ENCODE results near the gene UBAP2. TPM values are rescaled to one million over a fixed set of nuclear protein-coding genes. Genes with fewer than 3 reads are reported as not detected.

The UBAP2 gene
- total RNA-seq, 1 experiment from 2014 or later, result 33.4 TPM

DNA sequence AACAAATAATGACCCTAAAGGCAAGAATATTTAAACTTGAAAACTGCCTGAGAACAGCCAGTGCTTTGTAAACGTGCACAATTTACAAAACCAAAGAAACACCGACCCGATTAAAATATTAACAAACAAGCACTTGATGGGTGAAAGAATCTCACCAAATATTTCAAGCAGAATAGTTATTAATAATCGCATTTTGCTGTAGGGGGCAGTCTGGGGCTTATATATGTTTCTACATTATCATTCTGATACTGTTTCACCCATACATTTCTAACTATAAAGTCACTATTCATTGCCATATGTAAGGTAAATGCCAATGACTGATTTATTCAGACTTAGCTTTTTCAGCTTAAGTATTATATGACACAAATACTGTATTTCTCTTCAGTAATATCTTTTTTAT lies 37.7 kb downstream of the UBAP2 start:
- BruUV-seq (replicated peaks), result no TSS peak
- H3K9me3 Mint-ChIP-seq (ENCODE audit: unreplicated experiment), result no peaks in the 10 kb centered on the region
- intact Hi-C loops (cut with micrococcal nuclease), result loop anchor here (2.0 to 5.0 kb wide), 3 partner anchors 64 to 366 kb away; partner anchors contain the start of gene MYORG
- H3K4me1 Mint-ChIP-seq (ENCODE audit: insufficient read depth, unreplicated experiment), result no peaks in the 10 kb centered on the region
- H3K27ac Mint-ChIP-seq (ENCODE audit: low read depth, unreplicated experiment), result no peak overlapping the region
- H3K36me3 Mint-ChIP-seq (ENCODE audit: insufficient read depth, unreplicated experiment), result peaks cover 80% of the 10 kb centered on the region
- ChIA-PET CTCF (interaction anchor here (0.6 to 1.6 kb wide), 9 partner anchors 9 to 547 kb away, joined by 3 to 5 read pairs (median 3); partner anchors contain the start of gene UBAP2), POLR2A (interaction anchor here (0.5 to 2.2 kb wide), 3 partner anchors 8 to 115 kb away, joined by 3 to 9 read pairs (median 3); no protein-coding TSS in a partner anchor)
- peak; percentile 29 for TF ChIP-seq CTCF (IDR thresholded peaks at IDR 0.05; ENCODE audit: unreplicated experiment)
- H3K27me3 Mint-ChIP-seq (ENCODE audit: insufficient read depth, unreplicated experiment), result no peaks in the 10 kb centered on the region
- peak; percentile 22 for DNase-seq (ENCODE audit: unreplicated experiment)
- H3K4me3 Mint-ChIP-seq (ENCODE audit: unreplicated experiment), result no peak overlapping the region

GRCh38 chr9:34001951-34002350 lies 46.7 kb downstream of the UBAP2 start:
- H3K27me3 Mint-ChIP-seq (ENCODE audit: insufficient read depth, unreplicated experiment), result no peaks in the 10 kb centered on the region
- ChIA-PET POLR2A (no interaction called here), CTCF (interaction anchor here (0.6 kb wide), 1 partner anchor 232 kb away, joined by 3 read pairs; no protein-coding TSS in a partner anchor)
- no peaks in the 10 kb centered on the region for H3K4me1 Mint-ChIP-seq (ENCODE audit: insufficient read depth, unreplicated experiment)
- BruUV-seq (replicated peaks), result no TSS peak
- intact Hi-C loops (cut with micrococcal nuclease), result no loop called here
- no peaks in the 10 kb centered on the region for H3K9me3 Mint-ChIP-seq (ENCODE audit: unreplicated experiment)
- H3K27ac Mint-ChIP-seq (ENCODE audit: low read depth, unreplicated experiment), result no peak overlapping the region
- DNase-seq (ENCODE audit: unreplicated experiment), result no peak
- no peak for TF ChIP-seq CTCF (IDR thresholded peaks at IDR 0.05; ENCODE audit: unreplicated experiment)
- H3K4me3 Mint-ChIP-seq (ENCODE audit: unreplicated experiment), result no peak overlapping the region
- peaks cover 77% of the 10 kb centered on the region for H3K36me3 Mint-ChIP-seq (ENCODE audit: insufficient read depth, unreplicated experiment)

DNA sequence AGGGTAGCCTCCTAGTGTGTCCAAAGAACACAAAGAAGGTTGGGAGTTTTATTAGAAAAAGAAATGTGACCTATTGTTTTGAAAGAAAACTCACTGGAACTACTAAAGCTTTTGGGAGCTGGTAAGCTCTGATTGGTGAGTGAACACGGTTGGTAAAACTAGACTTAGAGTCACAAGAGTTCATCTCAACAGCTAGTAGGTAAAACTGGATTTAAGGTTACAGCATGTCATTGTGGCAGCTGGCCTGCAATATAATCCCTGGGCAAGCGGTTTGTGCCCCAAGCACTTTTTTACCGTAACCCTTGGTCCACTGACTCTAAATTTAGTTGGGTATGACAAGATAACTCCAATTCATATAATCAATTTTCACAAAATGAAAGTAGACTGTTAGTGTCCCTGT lies 47.4 kb downstream of the UBAP2 start:
- no peak overlapping the region for H3K4me3 Mint-ChIP-seq (ENCODE audit: unreplicated experiment)
- intact Hi-C loops (cut with micrococcal nuclease), result no loop called here
- H3K4me1 Mint-ChIP-seq (ENCODE audit: insufficient read depth, unreplicated experiment), result no peaks in the 10 kb centered on the region
- TF ChIP-seq CTCF (IDR thresholded peaks at IDR 0.05; ENCODE audit: unreplicated experiment), result no peak
- BruUV-seq (replicated peaks), result no TSS peak
- H3K27ac Mint-ChIP-seq (ENCODE audit: low read depth, unreplicated experiment), result no peak overlapping the region
- CTCF ChIA-PET, result interaction anchor here (0.6 kb wide), 1 partner anchor 233 kb away, joined by 3 read pairs; no protein-coding TSS in a partner anchor
- POLR2A ChIA-PET, result no interaction called here
- no peak for DNase-seq (ENCODE audit: unreplicated experiment)
- no peaks in the 10 kb centered on the region for H3K9me3 Mint-ChIP-seq (ENCODE audit: unreplicated experiment)
- no peaks in the 10 kb centered on the region for H3K27me3 Mint-ChIP-seq (ENCODE audit: insufficient read depth, unreplicated experiment)
- peaks cover 77% of the 10 kb centered on the region for H3K36me3 Mint-ChIP-seq (ENCODE audit: insufficient read depth, unreplicated experiment)

- H3K9me3 Mint-ChIP-seq (ENCODE audit: unreplicated experiment), result no peaks in the 10 kb centered on the region
- H3K4me1 Mint-ChIP-seq (ENCODE audit: insufficient read depth, unreplicated experiment), result no peaks in the 10 kb centered on the region
- H3K27me3 Mint-ChIP-seq (ENCODE audit: insufficient read depth, unreplicated experiment), result no peaks in the 10 kb centered on the region
- DNase-seq (ENCODE audit: unreplicated experiment), result no peak
- H3K4me3 Mint-ChIP-seq (ENCODE audit: unreplicated experiment), result no peak overlapping the region
- intact Hi-C loops (cut with micrococcal nuclease), result no loop called here
- CTCF ChIA-PET, result no interaction called here
- H3K36me3 Mint-ChIP-seq (ENCODE audit: insufficient read depth, unreplicated experiment), result peaks cover 78% of the 10 kb centered on the region
- H3K27ac Mint-ChIP-seq (ENCODE audit: low read depth, unreplicated experiment), result no peak overlapping the region
- TF ChIP-seq CTCF (IDR thresholded peaks at IDR 0.05; ENCODE audit: unreplicated experiment), result no peak
- no TSS peak for BruUV-seq (replicated peaks)
- POLR2A ChIA-PET, result interaction anchor here (0.6 kb wide), 1 partner anchor 9 kb away, joined by 3 read pairs; no protein-coding TSS in a partner anchor
These were observed 53.2 kb downstream of the UBAP2 start for GRCh38 chr9:33995449-33995848.

Measured in MCF 10A (cell line).